ENCODE measurements around the gene RABAC1. TPM values are rescaled to one million over a fixed set of nuclear protein-coding genes. Genes with fewer than 3 reads are reported as not detected.
"Not testable (repeated sequence)": the region's sequence is repeated elsewhere in the genome, so short reads cannot be mapped to it uniquely, and the experiment has no call there.

The RABAC1 gene
- total RNA-seq, 2 donors from 2014 or later = 64.5 to 81.0 TPM

DNA sequence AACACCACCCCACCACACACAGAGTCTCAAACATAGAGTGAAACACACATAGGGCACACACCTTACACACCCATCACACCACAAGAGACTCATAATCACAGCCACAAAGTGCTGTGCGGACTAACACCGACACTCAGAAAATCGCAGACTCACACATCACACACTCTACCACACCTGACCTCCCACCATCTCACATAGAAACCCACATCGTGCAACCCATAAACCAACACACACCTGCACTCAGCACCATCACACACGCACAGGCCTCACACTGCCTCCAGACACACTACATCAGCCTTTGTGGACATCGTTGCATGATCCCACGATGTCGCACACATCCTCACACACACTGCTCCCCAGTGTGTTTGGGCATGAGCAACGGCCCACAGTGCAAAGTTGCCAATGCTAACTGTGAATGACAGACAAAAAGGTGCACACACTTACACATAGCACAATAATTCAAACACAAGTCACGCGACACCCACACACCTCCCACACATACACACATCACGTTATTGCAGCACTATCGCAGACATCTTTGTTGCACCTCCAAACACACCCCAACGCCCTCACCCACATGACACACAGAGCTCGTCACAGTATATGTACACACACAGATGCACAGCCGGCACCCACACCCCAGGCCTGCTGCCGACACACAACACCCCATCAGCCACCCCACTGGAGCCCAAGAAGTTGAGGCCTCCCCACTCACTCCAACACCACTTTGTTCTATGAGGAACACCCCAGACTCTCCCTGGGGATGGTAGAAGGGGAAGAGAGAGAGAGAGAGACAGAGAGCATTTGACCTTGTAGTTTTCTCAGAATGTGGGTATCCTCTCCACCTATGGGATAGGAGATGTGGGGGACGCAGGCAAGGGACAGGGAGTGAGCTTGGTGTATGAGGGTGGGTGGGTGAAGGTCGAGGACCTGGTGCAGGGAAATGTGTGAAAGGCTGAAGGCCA lies 36.2 kb upstream of the RABAC1 start:
- peaks cover 51% of the 10 kb centered on the region for H3K27me3 Mint-ChIP-seq (ENCODE audit: low read depth)
- ATAC-seq (replicated peaks in 1 of 2) = no peak
- no peaks in the 10 kb centered on the region for H3K9me3 Mint-ChIP-seq
- peaks cover 41% of the 10 kb centered on the region for H3K4me1 Mint-ChIP-seq (ENCODE audit: low read depth)
- no peak overlapping the region for H3K27ac Mint-ChIP-seq
- H3K4me3 Mint-ChIP-seq = peak overlapping the region; percentile 3 to 42
- H3K36me3 Mint-ChIP-seq (ENCODE audit: insufficient read depth in 2 of 2) = peaks cover 0 to 2% of the 10 kb centered on the region in 2 donors
- DNase-seq = no peak

DNA sequence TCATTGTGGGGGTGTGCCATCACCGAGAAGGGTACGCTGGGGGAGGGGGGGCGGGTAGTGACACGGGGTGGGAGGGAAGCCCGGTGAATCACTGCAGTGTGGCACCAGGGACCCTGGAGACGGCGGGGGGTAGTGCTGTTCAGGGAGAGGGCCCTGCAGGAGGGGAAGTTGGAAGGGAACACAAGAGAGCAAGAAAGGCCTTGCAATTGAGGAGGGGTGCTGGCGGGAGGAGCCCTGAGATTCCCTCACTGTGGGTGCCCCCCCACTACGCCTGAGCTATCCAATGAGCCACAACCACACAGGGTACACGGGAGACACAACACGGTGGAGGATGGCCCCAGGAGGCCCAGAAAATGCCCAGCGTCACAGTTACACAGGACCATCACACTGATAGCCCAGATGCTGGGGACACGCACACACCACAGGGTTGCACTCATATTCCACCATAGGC lies 35.4 kb upstream of the RABAC1 start:
- peaks cover 0 to 2% of the 10 kb centered on the region in 2 donors for H3K36me3 Mint-ChIP-seq (ENCODE audit: insufficient read depth in 2 of 2)
- ATAC-seq (replicated peaks in 1 of 2) (peak; percentile 12 to 24), DNase-seq (peak in 1 of 2 donors; percentile 35)
- peaks cover 44% of the 10 kb centered on the region for H3K27me3 Mint-ChIP-seq (ENCODE audit: low read depth)
- no peak overlapping the region for H3K27ac Mint-ChIP-seq
- H3K4me3 Mint-ChIP-seq = peak overlapping the region; percentile 3 to 42
- H3K4me1 Mint-ChIP-seq (ENCODE audit: low read depth) = peaks cover 40% of the 10 kb centered on the region
- H3K9me3 Mint-ChIP-seq = no peaks in the 10 kb centered on the region

DNA sequence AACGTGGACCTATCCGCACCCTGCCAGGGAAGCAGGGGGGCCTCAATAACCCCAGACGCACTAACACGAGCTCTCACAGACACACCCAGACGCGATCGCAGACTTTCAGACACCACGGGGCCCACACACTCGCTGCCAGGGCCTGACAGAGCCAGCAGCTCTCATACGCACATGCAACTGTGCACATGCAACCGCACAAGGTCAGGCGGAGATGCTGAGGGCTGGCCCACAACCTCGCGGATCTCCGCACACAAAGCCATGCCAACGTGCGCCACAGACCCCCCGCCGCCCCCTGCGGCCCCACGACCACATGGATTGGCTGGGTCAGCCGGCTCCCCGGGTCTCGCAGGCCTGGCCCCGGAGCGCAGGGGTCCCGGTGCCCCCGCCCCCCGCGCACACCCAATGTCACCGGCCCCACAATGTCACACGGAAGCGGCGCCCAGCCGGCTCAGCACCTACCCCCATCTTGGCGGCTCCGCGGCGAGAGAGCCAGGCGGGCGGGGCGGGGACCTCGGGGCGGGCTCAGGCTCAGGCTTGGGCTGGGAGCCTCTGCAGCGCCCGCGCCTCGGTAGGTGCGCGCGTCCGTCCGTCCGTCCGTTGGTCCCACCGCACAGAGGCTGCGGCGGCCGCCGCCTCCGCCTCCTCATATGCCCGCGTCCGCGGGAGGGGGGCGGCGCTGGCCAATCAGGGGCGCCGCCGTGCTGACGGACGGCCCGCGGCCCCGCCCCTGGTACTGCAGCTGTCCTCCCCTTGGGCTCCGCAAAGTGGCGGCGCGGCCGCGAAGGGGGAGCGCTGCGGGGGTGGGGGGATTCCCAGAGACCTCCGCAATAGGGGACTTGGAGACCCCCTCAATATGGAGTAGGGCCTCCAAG lies 34.7 kb upstream of the RABAC1 start, which contains the start of gene ATP1A3:
Gene ATP1A3, minus strand, starts transcription at position 619 of the 872 bp plus-strand sequence. Its CDS starts 154 bp downstream, at position 465.
- H3K4me3 Mint-ChIP-seq = peak within 1 kb of the TSS; percentile 79 to 85
- DNase-seq (peak; percentile 73 to 75), ATAC-seq (replicated peaks in 1 of 2) (peak; percentile 83 to 85)
- H3K27me3 Mint-ChIP-seq (ENCODE audit: low read depth) = peaks cover 38% of the 10 kb centered on the region
- H3K36me3 Mint-ChIP-seq (ENCODE audit: insufficient read depth in 2 of 2) = no peaks in the 10 kb centered on the region
- no peak within 1 kb of the TSS for H3K27ac Mint-ChIP-seq
- H3K9me3 Mint-ChIP-seq = no peaks in the 10 kb centered on the region
- peaks cover 35% of the 10 kb centered on the region for H3K4me1 Mint-ChIP-seq (ENCODE audit: low read depth)

DNA sequence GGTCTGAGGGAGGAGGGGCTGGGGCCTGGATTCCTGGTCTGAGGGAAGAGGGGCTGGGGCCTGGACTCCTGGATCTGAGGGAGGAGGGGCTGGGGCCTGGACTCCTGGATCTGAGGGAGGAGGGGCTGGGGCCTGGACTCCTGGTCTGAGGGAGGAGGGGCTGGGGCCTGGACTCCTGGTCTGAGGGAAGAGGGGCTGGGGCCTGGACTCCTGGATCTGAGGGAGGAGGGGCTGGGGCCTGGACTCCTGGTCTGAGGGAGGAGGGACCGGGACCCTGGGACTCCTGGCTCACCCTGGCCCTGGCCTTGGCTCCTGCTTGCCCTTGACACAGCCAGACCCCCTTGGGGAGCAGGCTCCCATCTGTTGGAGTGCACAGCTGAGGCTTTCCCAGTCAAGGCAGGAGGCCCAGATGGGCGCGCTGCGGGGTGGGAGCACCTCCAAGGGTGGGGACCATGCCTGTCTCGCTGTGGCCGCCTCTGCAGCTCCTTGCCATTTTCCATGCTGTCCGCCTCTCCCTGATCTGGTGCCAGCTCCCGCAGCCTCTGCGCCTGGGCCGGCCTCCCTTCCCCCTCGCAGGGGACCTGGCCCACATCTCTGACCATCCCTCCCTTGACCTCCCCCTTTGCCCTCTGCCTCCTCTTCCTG lies 32.9 kb upstream of the RABAC1 start:
- DNase-seq; H3K4me3 Mint-ChIP-seq; H3K9me3 Mint-ChIP-seq; H3K36me3 Mint-ChIP-seq (ENCODE audit: insufficient read depth in 2 of 2); H3K27ac Mint-ChIP-seq; ATAC-seq (replicated peaks in 1 of 2): not testable (repeated sequence)
- H3K4me1 Mint-ChIP-seq (ENCODE audit: low read depth) = peaks cover 24% of the 10 kb centered on the region
- peaks cover 26% of the 10 kb centered on the region for H3K27me3 Mint-ChIP-seq (ENCODE audit: low read depth)

DNA sequence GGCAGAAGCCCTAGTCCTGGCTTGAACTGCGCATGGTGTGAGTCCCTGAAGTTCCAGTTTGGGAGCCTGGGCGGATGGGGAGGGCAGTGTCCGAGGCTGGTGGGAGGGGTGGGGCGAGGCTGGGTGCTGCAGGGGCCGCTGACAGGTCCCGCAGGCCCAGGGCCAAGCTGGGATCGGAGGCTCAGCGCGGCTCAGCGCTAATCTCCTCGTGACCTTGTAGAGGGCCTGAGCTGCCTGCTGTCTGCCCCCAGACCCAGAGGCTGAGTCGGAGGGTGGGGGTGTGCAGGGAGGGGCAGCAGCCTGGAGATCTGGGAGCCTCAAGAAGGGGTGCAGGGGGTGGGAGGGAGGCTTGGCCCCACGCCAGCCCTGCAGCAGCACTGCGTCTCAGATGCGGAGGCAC lies 31.9 kb upstream of the RABAC1 start:
- Mint-ChIP-seq H3K4me1 (ENCODE audit: low read depth) (peaks cover 18% of the 10 kb centered on the region), H3K4me3 (no peak overlapping the region), H3K27me3 (ENCODE audit: low read depth) (peaks cover 16% of the 10 kb centered on the region), H3K36me3 (ENCODE audit: insufficient read depth in 2 of 2) (no peaks in the 10 kb centered on the region), H3K9me3 (no peaks in the 10 kb centered on the region), H3K27ac (no peak overlapping the region)
- no peak for ATAC-seq (replicated peaks in 1 of 2)
- DNase-seq = no peak

DNA sequence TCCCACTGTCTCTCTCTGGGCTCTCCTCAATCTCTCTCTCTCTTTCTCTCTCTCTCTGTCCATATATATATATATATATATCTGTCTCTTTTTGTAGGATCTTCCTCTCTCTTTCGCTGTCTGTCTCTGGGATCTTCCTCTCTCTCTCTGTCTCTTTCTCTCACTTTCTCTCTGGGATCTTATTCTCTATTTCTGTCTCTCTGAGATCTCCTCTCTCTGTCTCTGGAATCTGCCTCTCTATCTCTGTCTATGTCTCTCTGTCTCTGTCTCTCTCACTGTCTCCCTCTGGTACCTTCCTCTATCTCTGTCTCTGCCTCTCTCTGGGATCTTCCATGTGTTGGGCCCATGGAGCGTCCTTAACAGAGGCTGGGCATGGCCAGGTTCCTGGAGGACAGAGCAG lies 31.5 kb upstream of the RABAC1 start:
- DNase-seq (no peak), ATAC-seq (replicated peaks in 1 of 2) (no peak)
- Mint-ChIP-seq H3K9me3 (no peaks in the 10 kb centered on the region), H3K36me3 (ENCODE audit: insufficient read depth in 2 of 2) (no peaks in the 10 kb centered on the region), H3K27ac (no peak overlapping the region), H3K27me3 (ENCODE audit: low read depth) (peaks cover 12% of the 10 kb centered on the region), H3K4me3 (no peak overlapping the region), H3K4me1 (ENCODE audit: low read depth) (peaks cover 16% of the 10 kb centered on the region)

DNA sequence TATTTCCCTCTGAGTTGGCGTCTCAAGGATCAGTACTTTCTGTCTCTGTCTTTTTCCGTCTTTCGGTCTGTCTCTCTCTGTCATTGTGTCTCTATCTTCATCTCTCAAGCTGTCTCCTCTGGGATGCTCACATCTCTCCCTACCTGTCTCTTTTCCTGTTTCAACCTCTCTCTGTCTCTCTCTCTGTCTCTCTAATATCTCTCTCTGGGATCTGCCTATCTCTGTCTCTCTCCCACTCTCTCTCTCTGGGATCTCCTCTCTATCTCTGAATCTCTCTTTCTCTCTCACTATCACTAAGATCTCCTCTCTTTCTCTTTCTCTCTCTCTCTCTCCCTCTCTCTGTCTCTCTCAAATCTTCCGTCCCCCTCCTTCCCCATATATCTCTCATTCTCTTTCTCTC lies 30.9 kb upstream of the RABAC1 start:
- no peak overlapping the region for H3K4me3 Mint-ChIP-seq
- peaks cover 10% of the 10 kb centered on the region for H3K4me1 Mint-ChIP-seq (ENCODE audit: low read depth)
- H3K36me3 Mint-ChIP-seq (ENCODE audit: insufficient read depth in 2 of 2) = no peaks in the 10 kb centered on the region
- no peak for DNase-seq
- H3K27ac Mint-ChIP-seq = no peak overlapping the region
- peaks cover 6% of the 10 kb centered on the region for H3K27me3 Mint-ChIP-seq (ENCODE audit: low read depth)
- ATAC-seq (replicated peaks in 1 of 2) = no peak
- H3K9me3 Mint-ChIP-seq = no peaks in the 10 kb centered on the region

DNA sequence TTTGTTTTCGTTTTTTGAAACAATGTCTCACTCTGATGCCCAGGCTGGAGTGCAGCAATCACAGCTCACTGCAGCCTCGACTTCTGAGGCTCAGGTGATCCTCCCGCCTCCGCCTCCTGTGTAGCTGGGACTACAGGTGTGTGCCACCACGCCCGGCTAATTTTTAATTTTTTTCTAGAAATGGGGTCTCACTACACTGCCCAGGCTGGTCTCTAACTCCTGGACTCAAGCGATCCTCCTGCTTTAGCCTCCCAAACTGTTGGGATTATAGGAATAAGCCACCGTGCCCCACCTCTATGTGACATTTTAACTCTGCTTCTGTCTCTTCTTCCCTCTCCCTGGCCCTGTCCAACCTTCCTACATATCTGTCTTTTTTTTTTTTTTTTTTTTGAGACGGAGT lies 29.8 kb upstream of the RABAC1 start:
- DNase-seq (no peak), ATAC-seq (replicated peaks in 1 of 2) (no peak)
- H3K27me3 Mint-ChIP-seq (ENCODE audit: low read depth) = no peaks in the 10 kb centered on the region
- H3K9me3 Mint-ChIP-seq = no peaks in the 10 kb centered on the region
- no peak overlapping the region for H3K27ac Mint-ChIP-seq
- H3K4me1 Mint-ChIP-seq (ENCODE audit: low read depth) = peaks cover 5% of the 10 kb centered on the region
- no peak overlapping the region for H3K4me3 Mint-ChIP-seq
- no peaks in the 10 kb centered on the region for H3K36me3 Mint-ChIP-seq (ENCODE audit: insufficient read depth in 2 of 2)

DNA sequence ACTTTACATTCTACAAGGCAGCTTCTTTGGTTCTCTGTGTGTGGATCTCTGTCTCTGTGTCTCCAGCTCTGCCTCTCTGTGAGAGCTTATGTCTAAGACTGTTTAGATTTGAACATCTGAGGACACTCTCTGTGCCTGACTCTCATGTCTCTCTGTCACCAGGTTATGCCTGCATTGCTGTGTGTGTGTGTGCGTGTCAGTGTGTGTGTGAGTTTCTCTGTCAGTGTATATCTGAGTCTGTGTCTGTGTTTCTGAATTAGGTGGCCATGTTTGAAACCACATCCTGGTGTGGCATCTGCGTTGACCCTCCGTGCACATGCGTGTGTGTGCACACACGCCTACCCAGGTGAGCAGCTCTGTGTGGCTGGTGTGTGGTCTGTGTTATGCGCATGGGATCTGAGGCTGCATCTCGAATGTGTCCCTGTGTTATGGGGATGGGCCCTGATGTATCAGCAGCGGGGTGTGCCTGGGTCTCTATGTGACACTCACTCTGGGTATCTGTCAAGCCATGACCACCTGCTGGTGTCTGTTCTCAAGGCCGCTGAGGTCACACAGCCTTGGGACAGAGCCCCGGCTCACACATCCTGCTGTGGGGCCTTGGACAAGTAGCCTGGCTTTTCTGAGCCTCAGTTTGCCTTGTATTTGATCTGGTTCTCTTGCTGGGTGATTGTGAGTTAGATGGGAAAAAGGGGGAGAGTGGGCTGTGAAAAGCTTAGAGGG lies 28.2 kb upstream of the RABAC1 start:
- no peak for ATAC-seq (replicated peaks in 1 of 2)
- Mint-ChIP-seq H3K4me3 (no peak overlapping the region), H3K36me3 (ENCODE audit: insufficient read depth in 2 of 2) (no peaks in the 10 kb centered on the region), H3K9me3 (no peaks in the 10 kb centered on the region), H3K27me3 (ENCODE audit: low read depth) (no peaks in the 10 kb centered on the region), H3K27ac (no peak overlapping the region), H3K4me1 (ENCODE audit: low read depth) (no peaks in the 10 kb centered on the region)
- DNase-seq = no peak

DNA sequence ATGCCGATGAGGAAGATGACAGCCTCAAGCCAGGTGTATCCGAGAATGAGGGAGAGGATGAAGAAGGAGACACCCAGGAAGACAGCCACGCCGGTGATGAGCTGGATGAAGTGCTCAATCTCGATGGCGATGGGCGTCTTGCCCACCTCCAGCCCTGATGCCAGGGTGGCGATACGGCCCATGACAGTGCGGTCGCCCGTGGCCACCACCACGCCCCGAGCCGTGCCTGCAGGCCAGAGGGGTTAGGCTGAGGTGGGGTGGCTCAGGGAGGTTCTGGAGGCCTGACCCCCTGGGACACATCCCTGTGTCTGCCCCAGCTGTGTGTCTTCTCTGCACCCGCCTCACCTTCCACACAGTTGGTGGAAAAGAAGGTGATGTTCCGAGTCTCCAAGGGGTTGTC lies 25.8 kb upstream of the RABAC1 start:
- Mint-ChIP-seq H3K4me3 (no peak overlapping the region), H3K27ac (no peak overlapping the region), H3K27me3 (ENCODE audit: low read depth) (no peaks in the 10 kb centered on the region), H3K9me3 (no peaks in the 10 kb centered on the region), H3K4me1 (ENCODE audit: low read depth) (no peaks in the 10 kb centered on the region), H3K36me3 (ENCODE audit: insufficient read depth in 2 of 2) (no peaks in the 10 kb centered on the region)
- no peak for DNase-seq
- no peak for ATAC-seq (replicated peaks in 1 of 2)

DNA sequence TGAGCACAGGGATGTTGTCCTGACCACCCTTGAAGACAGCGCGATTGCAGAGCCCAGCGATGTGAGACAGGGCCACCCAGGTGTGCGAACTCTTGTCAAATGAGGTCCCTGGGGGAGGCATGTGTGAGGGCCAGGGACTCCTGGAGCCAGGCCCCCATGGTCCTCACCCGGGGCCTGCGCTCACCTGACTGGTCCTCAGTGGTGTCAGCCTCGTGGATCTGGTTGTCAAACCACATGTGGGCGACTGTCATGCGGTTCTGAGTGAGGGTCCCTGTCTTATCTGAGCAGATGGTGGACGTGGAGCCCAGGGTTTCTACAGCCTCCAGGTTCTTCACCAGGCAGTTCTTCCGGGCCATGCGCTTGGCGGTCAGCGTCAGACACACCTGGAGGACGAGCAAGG lies 22.6 kb upstream of the RABAC1 start:
- Mint-ChIP-seq H3K4me3 (no peak overlapping the region), H3K27me3 (ENCODE audit: low read depth) (no peaks in the 10 kb centered on the region), H3K4me1 (ENCODE audit: low read depth) (no peaks in the 10 kb centered on the region), H3K27ac (no peak overlapping the region), H3K36me3 (ENCODE audit: insufficient read depth in 2 of 2) (no peaks in the 10 kb centered on the region), H3K9me3 (no peaks in the 10 kb centered on the region)
- ATAC-seq (replicated peaks in 1 of 2) = no peak
- no peak for DNase-seq

DNA sequence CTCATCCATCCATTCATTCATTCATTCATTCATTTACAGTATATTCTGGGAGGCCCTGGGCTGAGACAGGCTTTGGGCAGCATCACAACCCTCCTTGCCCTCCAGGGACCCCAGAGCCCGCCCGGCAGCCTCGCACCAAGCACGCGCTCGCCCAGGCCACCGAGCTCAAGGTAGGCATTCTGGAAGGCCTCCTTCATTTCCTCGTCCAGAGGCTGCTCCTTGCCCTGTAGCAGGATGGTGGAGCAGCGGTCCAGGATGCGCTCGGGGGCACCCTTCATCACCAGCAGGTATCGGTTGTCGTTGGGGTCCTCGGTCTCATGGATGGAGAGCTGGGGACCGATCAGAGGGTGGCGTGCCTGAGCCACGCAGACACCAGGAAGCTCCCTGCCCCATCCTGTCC lies 19.3 kb upstream of the RABAC1 start:
- H3K4me1 Mint-ChIP-seq (ENCODE audit: low read depth) = no peaks in the 10 kb centered on the region
- DNase-seq (no peak), ATAC-seq (replicated peaks in 1 of 2) (no peak)
- H3K27me3 Mint-ChIP-seq (ENCODE audit: low read depth) = no peaks in the 10 kb centered on the region
- no peak overlapping the region for H3K4me3 Mint-ChIP-seq
- no peaks in the 10 kb centered on the region for H3K9me3 Mint-ChIP-seq
- no peaks in the 10 kb centered on the region for H3K36me3 Mint-ChIP-seq (ENCODE audit: insufficient read depth in 2 of 2)
- no peak overlapping the region for H3K27ac Mint-ChIP-seq

Measured in activated T-cell treated with anti-CD3 and anti-CD28 coated beads, Interleukin-2, amount 50 U/mL, for 72 hours (primary cell).